Subcutaneous abdominal adipose tissue (tissue), 5 donors: ENCODE data around the gene AFAP1.

ENCODE experiments used
- H3K27ac ChIP-seq: one replicate; pipeline ENCODE4 v1.7.0; 2013; ENCODE audit warnings: low read depth, mild to moderate bottlenecking, inconsistent platforms, low read length, moderate library complexity
- H3K27me3 ChIP-seq, 5 donors: one replicate each; pipeline ENCODE4 v1.7.0; 2013; ENCODE audit warnings: low read length in 5 of 5, inconsistent platforms in 1 of 5; ENCODE audit not compliant: control insufficient read depth in 5 of 5, insufficient read depth in 4 of 5
- H3K36me3 ChIP-seq, 5 donors: one replicate each; pipeline ENCODE4 v1.7.0; 2013; ENCODE audit warnings: low read length in 5 of 5; ENCODE audit not compliant: control insufficient read depth in 5 of 5, insufficient read depth in 5 of 5
- H3K4me1 ChIP-seq, 5 donors: one replicate each; pipeline ENCODE4 v1.7.0; 2013; ENCODE audit warnings: low read length in 5 of 5, mild to moderate bottlenecking in 3 of 5, moderate library complexity in 1 of 5; ENCODE audit not compliant: control insufficient read depth in 5 of 5, insufficient read depth in 5 of 5
- H3K4me3 ChIP-seq, 5 donors: one replicate each; pipeline ENCODE4 v1.7.0; 2013; ENCODE audit warnings: low read length in 5 of 5, low read depth in 1 of 5
- H3K9ac ChIP-seq, 5 donors: one replicate each; pipeline ENCODE4 v1.7.0; 2013; ENCODE audit warnings: low read length in 5 of 5, mild to moderate bottlenecking in 4 of 5, moderate library complexity in 3 of 5
- H3K9me3 ChIP-seq, 5 donors: one replicate each; pipeline ENCODE4 v1.7.0; 2013; ENCODE audit warnings: low read length in 5 of 5; ENCODE audit not compliant: control insufficient read depth in 5 of 5
- donor health status: healthy.
- donor health status: healthy.
- donor health status: healthy.
- donor health status: healthy.
- donor health status: healthy.

AFAP1 gene

DNA sequence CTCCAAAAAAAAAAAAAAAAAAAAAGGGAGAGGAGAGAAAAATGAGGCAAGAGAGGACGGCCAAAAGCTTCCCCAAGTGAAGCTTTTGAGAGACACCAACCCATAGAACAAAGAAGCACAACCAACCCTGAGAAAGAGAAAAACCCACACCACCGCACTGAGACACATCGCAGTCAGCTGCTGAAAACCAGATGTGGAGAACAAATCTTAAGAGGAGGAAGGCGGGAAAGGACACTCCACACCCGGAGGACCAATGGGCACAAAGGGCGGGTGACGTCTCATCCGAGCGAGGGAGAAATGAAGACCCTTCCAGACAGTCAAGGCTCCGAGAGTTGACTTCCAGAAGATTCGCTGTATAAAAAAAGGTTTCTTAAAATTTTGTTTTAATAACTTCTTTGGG is 112.1 kb downstream of the AFAP1 start:
- H3K4me1 ChIP-seq, result peaks cover 17 to 44% (median 30%) of the 10 kb centered on the region in 5 donors
- peaks cover 0 to 2% (median 0%) of the 10 kb centered on the region in 5 donors for H3K9me3 ChIP-seq
- peaks cover 0 to 16% (median 6%) of the 10 kb centered on the region in 5 donors for H3K36me3 ChIP-seq
- H3K9ac ChIP-seq, result no peak overlapping the region
- no peak overlapping the region for H3K27ac ChIP-seq
- no peak overlapping the region for H3K4me3 ChIP-seq
- peaks cover 0 to 3% (median 0%) of the 10 kb centered on the region in 5 donors for H3K27me3 ChIP-seq

DNA sequence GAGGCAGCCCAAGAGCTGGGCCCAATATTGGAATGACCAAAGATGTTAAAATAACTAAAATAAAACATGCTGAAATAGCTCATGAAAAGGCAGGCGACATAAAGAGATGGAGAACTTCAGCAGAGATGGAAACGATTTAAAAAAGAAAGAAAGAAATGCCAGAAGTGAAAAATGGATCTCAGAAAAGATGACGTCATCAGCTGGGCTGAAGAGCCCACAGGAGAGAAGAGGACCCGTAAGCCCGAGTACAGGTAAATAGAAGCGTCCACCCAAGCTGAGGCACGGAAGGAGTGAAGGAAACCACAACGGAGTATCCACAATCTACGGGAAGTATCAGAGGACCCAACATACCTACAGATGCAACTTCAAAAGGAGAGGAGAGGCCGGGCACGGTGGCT is 112.8 kb downstream of the AFAP1 start:
- peaks cover 0 to 2% (median 0%) of the 10 kb centered on the region in 5 donors for H3K9me3 ChIP-seq
- H3K27ac ChIP-seq, result no peak overlapping the region
- no peak overlapping the region for H3K4me3 ChIP-seq
- H3K36me3 ChIP-seq, result peaks cover 0 to 13% (median 6%) of the 10 kb centered on the region in 5 donors
- H3K4me1 ChIP-seq, result peaks cover 17 to 48% (median 35%) of the 10 kb centered on the region in 5 donors
- H3K9ac ChIP-seq, result no peak overlapping the region
- peaks cover 0 to 3% (median 0%) of the 10 kb centered on the region in 5 donors for H3K27me3 ChIP-seq

DNA sequence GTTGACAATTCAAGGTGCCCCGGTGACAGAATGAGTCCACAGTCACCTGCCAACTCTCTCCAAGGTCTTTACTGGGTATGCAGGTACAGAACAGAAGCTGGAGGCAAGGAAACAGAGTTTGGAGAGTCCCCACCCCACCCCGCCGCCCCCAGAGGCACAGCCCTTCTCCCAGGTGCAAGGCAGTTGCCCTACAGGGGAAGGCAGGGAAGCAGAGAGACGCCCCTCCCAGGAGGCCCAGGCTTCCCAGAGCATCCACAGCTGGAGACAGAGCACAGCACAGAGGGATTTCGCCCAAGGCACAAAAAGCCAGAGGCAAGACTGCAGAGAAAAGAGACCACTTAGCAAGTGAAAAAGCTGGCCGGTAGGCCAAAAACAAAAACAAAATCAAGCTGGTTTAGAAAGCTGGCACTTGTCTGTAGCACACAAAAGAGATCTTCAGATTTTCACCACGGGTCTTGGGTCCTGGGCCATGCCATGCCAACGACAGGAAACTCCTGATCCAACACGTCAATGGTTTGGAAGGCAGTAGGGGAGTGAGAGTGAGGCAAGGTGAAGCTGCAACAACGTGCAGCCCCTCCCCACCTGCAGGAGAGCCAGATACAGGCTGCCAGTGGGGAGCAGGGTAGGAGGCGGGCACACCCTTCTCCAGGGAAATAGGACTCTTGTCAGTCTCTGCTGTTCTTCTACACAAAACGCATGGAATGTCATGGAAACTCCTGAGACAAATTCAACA is 113.3 kb downstream of the AFAP1 start:
- H3K27me3 ChIP-seq, result peaks cover 0 to 3% (median 0%) of the 10 kb centered on the region in 5 donors
- H3K9ac ChIP-seq, result no peak overlapping the region
- H3K36me3 ChIP-seq, result peaks cover 0 to 11% (median 6%) of the 10 kb centered on the region in 5 donors
- H3K9me3 ChIP-seq, result peaks cover 0 to 2% (median 0%) of the 10 kb centered on the region in 5 donors
- H3K4me1 ChIP-seq, result peaks cover 21 to 46% (median 40%) of the 10 kb centered on the region in 5 donors
- no peak overlapping the region for H3K27ac ChIP-seq
- no peak overlapping the region for H3K4me3 ChIP-seq

DNA sequence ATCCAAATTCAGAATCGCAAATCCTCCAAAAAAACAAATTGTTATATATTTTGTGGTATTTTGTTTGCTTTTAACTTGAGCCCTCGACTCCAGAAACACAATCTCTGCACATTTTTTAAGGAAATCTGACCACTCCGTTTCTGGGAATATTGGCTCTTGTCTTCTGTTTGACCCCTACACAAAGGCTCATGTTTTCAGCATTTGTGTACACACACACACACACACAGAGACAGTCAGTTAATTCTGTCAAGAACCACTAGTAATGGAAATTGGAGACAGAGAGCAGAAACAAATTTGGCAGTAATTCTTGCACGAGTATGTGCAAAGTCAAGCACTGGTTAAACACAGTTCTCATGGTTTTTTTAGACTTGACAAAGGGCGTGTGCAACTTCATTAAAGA is 115.4 kb downstream of the AFAP1 start:
- H3K4me3 ChIP-seq, result no peak overlapping the region
- H3K4me1 ChIP-seq, result peaks cover 21 to 51% (median 45%) of the 10 kb centered on the region in 5 donors
- peaks cover 0 to 11% (median 8%) of the 10 kb centered on the region in 5 donors for H3K36me3 ChIP-seq
- H3K27me3 ChIP-seq, result peaks cover 0 to 3% (median 0%) of the 10 kb centered on the region in 5 donors
- peaks cover 0 to 2% (median 0%) of the 10 kb centered on the region in 5 donors for H3K9me3 ChIP-seq
- no peak overlapping the region for H3K27ac ChIP-seq
- no peak overlapping the region for H3K9ac ChIP-seq

DNA sequence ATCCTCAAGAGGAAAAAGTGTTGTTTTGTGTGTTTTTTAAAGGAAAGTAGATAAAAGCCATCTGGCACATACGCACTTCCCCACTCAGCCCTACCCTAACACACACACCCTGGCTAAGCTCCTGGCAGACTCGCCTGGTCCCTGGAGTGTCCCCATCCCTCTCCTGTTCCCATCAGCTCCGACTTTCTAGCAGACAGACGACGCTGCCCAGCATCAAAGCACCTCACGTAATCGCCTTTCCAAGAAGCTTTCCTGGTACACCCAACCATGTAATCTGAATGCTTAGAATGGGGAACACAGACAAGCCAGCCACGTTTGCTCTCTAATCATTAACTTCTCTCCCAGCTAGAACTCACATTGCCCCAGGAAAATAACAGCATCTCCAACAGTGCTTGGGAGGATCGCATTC is 116.2 kb downstream of the AFAP1 start:
- Histone ChIP-seq H3K9me3 (peaks cover 0 to 2% (median 0%) of the 10 kb centered on the region in 5 donors), H3K36me3 (peaks cover 0 to 18% (median 13%) of the 10 kb centered on the region in 5 donors), H3K27me3 (peaks cover 0 to 3% (median 0%) of the 10 kb centered on the region in 5 donors), H3K4me3 (peak overlapping the region in 1 of 5 donors; percentile 7), H3K27ac (peak overlapping the region; percentile 89), H3K4me1 (peaks cover 15 to 44% (median 41%) of the 10 kb centered on the region in 5 donors), H3K9ac (peak overlapping the region in 4 of 5 donors; percentile 26 to 66 (median 45))

- Histone ChIP-seq H3K9ac (peak overlapping the region; percentile 26 to 66 (median 42)), H3K4me1 (peaks cover 9 to 38% (median 35%) of the 10 kb centered on the region in 5 donors), H3K27me3 (no peaks in the 10 kb centered on the region), H3K36me3 (peaks cover 0 to 24% (median 16%) of the 10 kb centered on the region in 5 donors), H3K9me3 (no peaks in the 10 kb centered on the region), H3K4me3 (peak overlapping the region in 1 of 5 donors; percentile 36), H3K27ac (peak overlapping the region; percentile 89)
Observed at GRCh38 chr4:7822877-7823276, 116.8 kb downstream of the AFAP1 start.

DNA sequence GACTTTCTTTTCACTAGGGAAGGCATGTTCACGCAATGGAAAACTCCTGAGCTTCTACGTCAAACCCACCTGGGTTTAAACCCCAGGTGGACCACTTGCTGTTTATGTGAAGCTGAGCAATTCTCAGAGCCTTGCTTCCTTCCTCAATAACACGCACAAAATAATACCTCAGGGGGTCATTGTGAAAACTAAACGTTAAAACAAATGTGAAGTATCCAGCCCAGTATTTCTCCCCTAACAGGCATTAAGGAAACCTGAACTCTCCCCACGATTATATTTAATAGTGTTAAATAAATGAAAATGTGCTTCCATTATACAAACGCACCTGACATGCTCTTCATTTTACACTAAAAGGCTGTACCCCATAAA is 117.5 kb downstream of the AFAP1 start:
- peak overlapping the region in 1 of 5 donors; percentile 56 for H3K9ac ChIP-seq
- no peak overlapping the region for H3K4me3 ChIP-seq
- no peaks in the 10 kb centered on the region for H3K27me3 ChIP-seq
- peaks cover 0 to 27% (median 15%) of the 10 kb centered on the region in 5 donors for H3K36me3 ChIP-seq
- H3K27ac ChIP-seq, result peak overlapping the region; percentile 89
- peaks cover 9 to 35% (median 34%) of the 10 kb centered on the region in 5 donors for H3K4me1 ChIP-seq
- H3K9me3 ChIP-seq, result no peaks in the 10 kb centered on the region

DNA sequence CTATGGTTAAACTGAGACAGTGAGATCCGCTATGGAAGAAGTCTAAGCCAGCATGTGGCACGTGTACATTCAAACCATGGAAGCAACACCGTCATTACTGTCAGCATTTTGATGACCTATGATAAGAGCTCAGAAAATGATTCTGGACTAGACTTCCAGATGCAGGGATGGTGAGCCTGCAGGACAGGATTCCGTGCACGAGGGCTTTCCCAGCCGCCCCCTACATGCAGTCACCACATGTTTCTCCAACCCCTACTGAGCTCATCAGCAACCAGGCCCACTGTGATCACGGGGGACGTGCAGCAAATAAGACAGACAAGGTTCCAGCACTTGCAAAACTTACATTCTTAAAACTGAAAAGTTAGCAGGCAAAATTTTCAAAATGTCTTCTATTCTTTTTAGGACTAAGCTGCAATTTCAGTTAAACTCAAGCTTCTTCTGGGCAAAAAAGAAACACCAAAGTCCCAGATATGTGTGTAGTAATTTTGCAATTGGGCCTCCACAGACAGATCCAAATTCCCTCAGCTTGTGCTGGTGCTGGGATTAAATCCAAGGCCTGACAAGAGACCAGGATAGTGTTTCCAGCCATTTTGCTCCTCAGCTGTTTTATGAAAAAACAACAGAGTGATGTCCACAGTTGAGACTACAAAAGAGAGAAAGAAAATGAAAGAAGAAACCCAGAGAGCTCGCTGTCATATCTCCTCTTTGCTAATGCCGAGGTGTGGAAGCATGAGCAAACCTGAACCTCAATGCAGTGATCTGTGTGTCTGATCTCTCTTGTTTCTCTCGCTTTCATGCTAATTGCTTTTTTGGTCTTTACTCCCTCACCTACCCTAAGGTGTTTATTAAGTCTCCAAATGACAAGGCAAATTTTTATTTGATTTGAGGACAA is 118.2 kb downstream of the AFAP1 start:
- Histone ChIP-seq H3K36me3 (peaks cover 0 to 27% (median 21%) of the 10 kb centered on the region in 5 donors), H3K27ac (peak overlapping the region; percentile 89), H3K9ac (peak overlapping the region in 1 of 5 donors; percentile 56), H3K9me3 (no peaks in the 10 kb centered on the region), H3K4me1 (peaks cover 9 to 35% (median 34%) of the 10 kb centered on the region in 5 donors), H3K4me3 (no peak overlapping the region), H3K27me3 (no peaks in the 10 kb centered on the region)

- Histone ChIP-seq H3K9me3 (no peaks in the 10 kb centered on the region), H3K27ac (no peak overlapping the region), H3K4me3 (no peak overlapping the region), H3K27me3 (no peaks in the 10 kb centered on the region), H3K4me1 (peaks cover 9 to 35% (median 34%) of the 10 kb centered on the region in 5 donors), H3K9ac (no peak overlapping the region), H3K36me3 (peaks cover 0 to 33% (median 25%) of the 10 kb centered on the region in 5 donors)
Observed at GRCh38 chr4:7820031-7820818, 119.4 kb downstream of the AFAP1 start.
